Mammary epithelial cell (primary cell): ENCODE measurements around the gene GPNMB.

ENCODE experiments used
- EZH2 ChIP-seq: IDR thresholded peaks from 2 replicates; pipeline ENCODE4 v1.6.1; 2012; ENCODE audit warnings: low read length, inconsistent platforms, borderline replicate concordance
- TF ChIP-seq, protein P1 (sequence below), 2 donors: IDR thresholded peaks in 1 of 2; conservative IDR thresholded peaks in 1 of 2; 2 replicates each; pipeline ENCODE4 v1.5.1; 2011 to 2012; ENCODE audit warnings: inconsistent platforms in 2 of 2, low read length in 2 of 2, mild to moderate bottlenecking in 2 of 2, control low read depth in 1 of 2, low read depth in 1 of 2; ENCODE audit not compliant: insufficient read depth in 1 of 2; ENCODE audit errors: extremely low read depth in 1 of 2

DNA sequence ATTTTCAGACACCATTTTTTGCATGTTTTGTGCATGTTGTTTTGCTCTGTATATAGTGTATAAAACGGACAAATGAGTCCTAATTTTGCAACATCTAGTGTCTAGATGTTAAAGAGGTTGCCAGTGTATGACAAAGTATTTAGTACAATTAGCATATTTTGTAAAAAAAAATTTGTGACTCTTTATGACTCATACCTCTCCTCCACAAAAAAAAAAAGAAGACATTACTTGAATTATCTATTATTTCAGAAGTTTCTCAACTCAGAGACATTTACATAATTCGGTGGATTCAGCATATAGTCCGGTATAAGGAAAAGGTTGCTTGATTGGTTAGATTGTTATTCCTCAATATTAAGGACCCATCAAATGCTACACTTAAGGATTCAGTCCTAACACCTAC, 38.7 kb upstream of the GPNMB start:
- TF ChIP-seq, protein P1, sequence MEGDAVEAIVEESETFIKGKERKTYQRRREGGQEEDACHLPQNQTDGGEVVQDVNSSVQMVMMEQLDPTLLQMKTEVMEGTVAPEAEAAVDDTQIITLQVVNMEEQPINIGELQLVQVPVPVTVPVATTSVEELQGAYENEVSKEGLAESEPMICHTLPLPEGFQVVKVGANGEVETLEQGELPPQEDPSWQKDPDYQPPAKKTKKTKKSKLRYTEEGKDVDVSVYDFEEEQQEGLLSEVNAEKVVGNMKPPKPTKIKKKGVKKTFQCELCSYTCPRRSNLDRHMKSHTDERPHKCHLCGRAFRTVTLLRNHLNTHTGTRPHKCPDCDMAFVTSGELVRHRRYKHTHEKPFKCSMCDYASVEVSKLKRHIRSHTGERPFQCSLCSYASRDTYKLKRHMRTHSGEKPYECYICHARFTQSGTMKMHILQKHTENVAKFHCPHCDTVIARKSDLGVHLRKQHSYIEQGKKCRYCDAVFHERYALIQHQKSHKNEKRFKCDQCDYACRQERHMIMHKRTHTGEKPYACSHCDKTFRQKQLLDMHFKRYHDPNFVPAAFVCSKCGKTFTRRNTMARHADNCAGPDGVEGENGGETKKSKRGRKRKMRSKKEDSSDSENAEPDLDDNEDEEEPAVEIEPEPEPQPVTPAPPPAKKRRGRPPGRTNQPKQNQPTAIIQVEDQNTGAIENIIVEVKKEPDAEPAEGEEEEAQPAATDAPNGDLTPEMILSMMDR (conservative IDR thresholded peaks at IDR 0.05 in 1 of 2, IDR thresholded peaks at IDR 0.05 in 1 of 2; ENCODE audit: extremely low read depth in 1 of 2, insufficient read depth in 1 of 2, low read depth in 1 of 2, low read length in 2 of 2), result no peak
- TF ChIP-seq EZH2, result no peak
